HepG2 (cell line): ENCODE data around the gene MRM3.

ENCODE experiments used
- GABPB1 ChIP-seq: IDR thresholded peaks from 2 replicates; pipeline ENCODE4 v1.6.1; 2016; ENCODE audit warnings: mild to moderate bottlenecking, missing genetic modification reagents, moderate library complexity, missing compliant biosample characterization
- HNRNPL ChIP-seq: fragments of 200-400 bp; formaldehyde crosslinking; IDR thresholded peaks from 2 replicates; pipeline ENCODE4 v1.6.1; 2017; ENCODE audit warnings: mild to moderate bottlenecking, low read depth, low read length
- MZF1 ChIP-seq: sonication (generic); formaldehyde crosslinking; IDR thresholded peaks from 2 replicates; pipeline ENCODE4 v1.8.1; 2023; ENCODE audit warnings: mild to moderate bottlenecking, missing genetic modification reagents, borderline replicate concordance
- POLR2AphosphoS5 ChIP-seq: IDR thresholded peaks from 2 replicates; pipeline ENCODE4 v1.6.1; 2012; ENCODE audit warnings: low read depth, low read length
- ZFP36L2 ChIP-seq: sonication (generic); formaldehyde crosslinking; IDR thresholded peaks from 2 replicates; pipeline ENCODE4 v1.4.0; 2020; ENCODE audit warnings: missing genetic modification reagents
- TF ChIP-seq, protein P1 (sequence below): sonication (generic); formaldehyde crosslinking; IDR thresholded peaks from 2 replicates; pipeline ENCODE4 v1.8.1; 2023; ENCODE audit warnings: missing genetic modification reagents, inconsistent platforms, borderline replicate concordance
- TF ChIP-seq, protein P2 (sequence below): sonication (generic); formaldehyde crosslinking; IDR thresholded peaks from 2 replicates; pipeline ENCODE4 v1.5.0; 2020; ENCODE audit warnings: mild to moderate bottlenecking, missing genetic modification reagents, moderate library complexity

DNA sequence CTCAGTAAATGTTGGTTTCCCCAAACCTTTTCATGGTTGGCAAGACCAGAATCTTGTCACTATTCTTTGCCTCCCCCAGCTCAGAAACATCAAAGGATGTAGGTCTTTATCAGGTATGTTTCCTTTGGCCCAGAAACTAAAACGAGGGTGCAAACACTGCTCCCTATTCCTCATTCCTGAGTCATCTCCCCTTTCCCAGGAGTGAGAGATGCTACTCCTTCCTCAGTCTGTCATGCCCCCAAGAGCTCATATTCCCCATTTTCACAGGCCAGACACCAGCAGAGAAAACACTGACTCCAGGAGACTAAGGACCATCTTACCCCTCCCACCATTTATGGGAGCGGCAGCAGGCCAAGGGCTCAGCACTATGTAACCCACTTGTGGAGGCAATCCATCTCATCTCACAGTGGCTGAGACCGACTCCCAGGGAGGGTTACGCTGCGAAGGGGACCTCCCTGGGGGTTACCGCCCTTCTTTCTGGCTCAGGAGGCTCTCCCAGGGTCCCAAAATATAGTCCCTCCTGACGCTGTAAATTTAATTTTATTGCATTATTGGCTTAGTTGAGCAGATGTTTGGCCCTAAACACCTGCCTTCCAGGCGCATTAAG, 31.6 kb upstream of the MRM3 start:
- no peak for TF ChIP-seq GABPB1
- no peak for TF ChIP-seq HNRNPL
- TF ChIP-seq POLR2AphosphoS5: no peak
- TF ChIP-seq, protein P1, sequence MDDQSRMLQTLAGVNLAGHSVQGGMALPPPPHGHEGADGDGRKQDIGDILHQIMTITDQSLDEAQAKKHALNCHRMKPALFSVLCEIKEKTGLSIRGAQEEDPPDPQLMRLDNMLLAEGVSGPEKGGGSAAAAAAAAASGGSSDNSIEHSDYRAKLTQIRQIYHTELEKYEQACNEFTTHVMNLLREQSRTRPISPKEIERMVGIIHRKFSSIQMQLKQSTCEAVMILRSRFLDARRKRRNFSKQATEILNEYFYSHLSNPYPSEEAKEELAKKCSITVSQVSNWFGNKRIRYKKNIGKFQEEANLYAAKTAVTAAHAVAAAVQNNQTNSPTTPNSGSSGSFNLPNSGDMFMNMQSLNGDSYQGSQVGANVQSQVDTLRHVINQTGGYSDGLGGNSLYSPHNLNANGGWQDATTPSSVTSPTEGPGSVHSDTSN (CRISPR knock-in tag): no peak
- no peak for TF ChIP-seq MZF1 (CRISPR knock-in tag)
- TF ChIP-seq, protein P2, sequence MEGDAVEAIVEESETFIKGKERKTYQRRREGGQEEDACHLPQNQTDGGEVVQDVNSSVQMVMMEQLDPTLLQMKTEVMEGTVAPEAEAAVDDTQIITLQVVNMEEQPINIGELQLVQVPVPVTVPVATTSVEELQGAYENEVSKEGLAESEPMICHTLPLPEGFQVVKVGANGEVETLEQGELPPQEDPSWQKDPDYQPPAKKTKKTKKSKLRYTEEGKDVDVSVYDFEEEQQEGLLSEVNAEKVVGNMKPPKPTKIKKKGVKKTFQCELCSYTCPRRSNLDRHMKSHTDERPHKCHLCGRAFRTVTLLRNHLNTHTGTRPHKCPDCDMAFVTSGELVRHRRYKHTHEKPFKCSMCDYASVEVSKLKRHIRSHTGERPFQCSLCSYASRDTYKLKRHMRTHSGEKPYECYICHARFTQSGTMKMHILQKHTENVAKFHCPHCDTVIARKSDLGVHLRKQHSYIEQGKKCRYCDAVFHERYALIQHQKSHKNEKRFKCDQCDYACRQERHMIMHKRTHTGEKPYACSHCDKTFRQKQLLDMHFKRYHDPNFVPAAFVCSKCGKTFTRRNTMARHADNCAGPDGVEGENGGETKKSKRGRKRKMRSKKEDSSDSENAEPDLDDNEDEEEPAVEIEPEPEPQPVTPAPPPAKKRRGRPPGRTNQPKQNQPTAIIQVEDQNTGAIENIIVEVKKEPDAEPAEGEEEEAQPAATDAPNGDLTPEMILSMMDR: no peak
- no peak for TF ChIP-seq ZFP36L2 (CRISPR knock-in tag)
